Endothelial cell of umbilical vein (primary cell): ENCODE results near the gene PTPRH. TPM values are rescaled to one million over a fixed set of nuclear protein-coding genes. Genes with fewer than 3 reads are reported as not detected.

Source experiments
- BruUV-seq: library from RNA; stranded (reverse); fragments of 400-500 nt; replicated peaks from 2 replicates; lab custom pipeline; 2021; lab: Mats Ljungman, UMichigan
- CTCF ChIA-PET: fragments of 300-600, 350-600 bp; sonication (Branson Sonifier 250); formaldehyde crosslinking; loops from one replicate; lab custom pipeline; 2021; ENCODE audit warnings: antibody characterized with exemption, inconsistent platforms; lab: Charles Lee
- POLR2A ChIA-PET: fragments of 300-600, 350-600 bp; sonication (Branson Sonifier 250); formaldehyde crosslinking; loops from one replicate; lab custom pipeline; 2021; ENCODE audit warnings: antibody characterized with exemption, inconsistent platforms; lab: Charles Lee
- DNase-seq: peaks from one replicate; pipeline ENCODE4 v3.0.0-alpha.2; 2011; ENCODE audit warnings: low read depth, low spot score
- FAIRE-seq: peaks from 2 replicates; lab custom pipeline; 2011; peaks lifted over from hg19 to GRCh38; lab: Jason Lieb, UNC
- H2AFZ ChIP-seq: 2 replicates; pipeline ENCODE4 v1.6.0; 2012; ENCODE audit warnings: low read depth, low read length, control low read depth, inconsistent platforms
- H3K27ac ChIP-seq: 2 replicates; pipeline ENCODE4 v1.5.1; 2011; ENCODE audit warnings: low read depth, mild to moderate bottlenecking, control low read depth, low read length, moderate library complexity; ENCODE audit not compliant: insufficient read depth
- H3K27me3 ChIP-seq, 2 experiments: 2 replicates each; pipeline versions ENCODE4 v1.6.0 to v1.6.1; 2011; ENCODE audit warnings: low read length in 2 of 2, mixed read lengths in 1 of 2; ENCODE audit not compliant: control insufficient read depth in 2 of 2, insufficient read depth in 2 of 2
- H3K36me3 ChIP-seq, 2 experiments: 2 replicates in 1 of 2; 3 replicates in 1 of 2; pipeline ENCODE4 v1.5.1; 2011; ENCODE audit warnings: low read length in 2 of 2, mild to moderate bottlenecking in 1 of 2, moderate library complexity in 1 of 2; ENCODE audit not compliant: control insufficient read depth in 2 of 2, insufficient read depth in 2 of 2; ENCODE audit errors: extremely low read depth in 1 of 2
- H3K4me1 ChIP-seq: 3 replicates; pipeline ENCODE4 v1.5.1; 2011; ENCODE audit warnings: mild to moderate bottlenecking, low read length; ENCODE audit not compliant: control insufficient read depth, insufficient read depth; ENCODE audit errors: extremely low read depth
- H3K4me2 ChIP-seq: 2 replicates; pipeline ENCODE4 v1.6.1; 2011; ENCODE audit warnings: low read length, control low read depth, mixed read lengths; ENCODE audit not compliant: insufficient read depth
- H3K4me3 ChIP-seq, 3 experiments: fragments of 200-600 bp in 1 of 3; sonication (generic), shearing (Covaris generic) in 1 of 3; replicated peaks in 1 of 3; 2 replicates each; pipeline ENCODE4 v1.5.1; 2011 to 2016; ENCODE audit warnings: control low read depth in 3 of 3, low read length in 3 of 3, mild to moderate bottlenecking in 2 of 3, inconsistent platforms in 1 of 3, low read depth in 1 of 3, moderate library complexity in 1 of 3; ENCODE audit not compliant: insufficient read depth in 1 of 3
- H3K79me2 ChIP-seq: 2 replicates; pipeline ENCODE4 v1.6.0; 2012; ENCODE audit warnings: low read length, inconsistent platforms; ENCODE audit not compliant: control insufficient read depth, insufficient read depth
- H3K9ac ChIP-seq: replicated peaks from 2 replicates; pipeline ENCODE3; 2011; ENCODE audit warnings: low read length, control low read depth; ENCODE audit not compliant: insufficient read depth; ENCODE audit errors: extremely low read depth
- H3K9me1 ChIP-seq: replicated peaks from 3 replicates; pipeline ENCODE4 v1.6.0; 2011; ENCODE audit warnings: mild to moderate bottlenecking, low read length; ENCODE audit not compliant: control insufficient read depth, insufficient read depth; ENCODE audit errors: extremely low read depth
- H3K9me3 ChIP-seq: replicated peaks from 2 replicates; pipeline ENCODE4 v1.5.1; 2012; ENCODE audit warnings: low read length, inconsistent platforms; ENCODE audit not compliant: control insufficient read depth, insufficient read depth
- H4K20me1 ChIP-seq: replicated peaks from 2 replicates; pipeline ENCODE3; 2011; ENCODE audit warnings: mild to moderate bottlenecking, low read length; ENCODE audit not compliant: control insufficient read depth, insufficient read depth; ENCODE audit errors: extremely low read depth
- CTCF ChIP-seq, 2 donors: IDR thresholded peaks; 1 replicate in 1 of 2; 2 replicates in 1 of 2; pipeline ENCODE4 v1.5.1; 2011; ENCODE audit warnings: low read length in 2 of 2, mild to moderate bottlenecking in 2 of 2, moderate library complexity in 2 of 2, control low read depth in 1 of 2, inconsistent platforms in 1 of 2, low read depth in 1 of 2; ENCODE audit not compliant: insufficient read depth in 1 of 2; ENCODE audit errors: extremely low read depth in 1 of 2
- EZH2 ChIP-seq: IDR thresholded peaks from 2 replicates; pipeline ENCODE4 v1.6.1; 2012; ENCODE audit warnings: borderline replicate concordance, low read depth, mild to moderate bottlenecking, moderate library complexity, low read length, inconsistent platforms; ENCODE audit not compliant: severe bottlenecking
- FOS ChIP-seq: IDR thresholded peaks from 2 replicates; pipeline ENCODE4 v1.6.1; 2011; ENCODE audit warnings: mild to moderate bottlenecking, low read length, moderate library complexity, borderline replicate concordance; ENCODE audit not compliant: insufficient read depth
- GATA2 ChIP-seq: IDR thresholded peaks from 2 replicates; pipeline ENCODE4 v1.7.0; 2011; ENCODE audit warnings: low read depth, mild to moderate bottlenecking, moderate library complexity, mixed read lengths, low read length; ENCODE audit not compliant: insufficient read length, insufficient read depth
- JUN ChIP-seq: IDR thresholded peaks from 2 replicates; pipeline ENCODE4 v1.6.1; 2011; ENCODE audit warnings: borderline replicate concordance, low read depth; ENCODE audit not compliant: insufficient read length, insufficient read depth
- MAX ChIP-seq: IDR thresholded peaks from 2 replicates; pipeline ENCODE4 v1.6.1; 2011; ENCODE audit not compliant: insufficient read depth, insufficient read length
- MYC ChIP-seq: IDR thresholded peaks from one replicate; pipeline ENCODE4 v1.6.1; 2011; ENCODE audit warnings: mild to moderate bottlenecking, low read depth, low read length
- POLR2A ChIP-seq: IDR thresholded peaks from 2 replicates; pipeline ENCODE4 v1.6.1; 2012; ENCODE audit warnings: low read depth, mild to moderate bottlenecking, control low read depth, low read length
- POLR2AphosphoS5 ChIP-seq: IDR thresholded peaks from 2 replicates; pipeline ENCODE4 v1.6.1; 2012; ENCODE audit warnings: low read depth, mild to moderate bottlenecking, control low read depth, low read length, moderate library complexity; ENCODE audit not compliant: insufficient read depth
- dilution Hi-C: fragments of 300-500 bp; cut with MboI; formaldehyde crosslinking; loops from one replicate; pipeline ENCODE4 v1.15.0; 2019; ENCODE audit warnings: low sequenced_read_pairs; ENCODE audit not compliant: extremely low pct_ligation_motif_present
- intact Hi-C: fragments of 100-400 bp; cut with micrococcal nuclease; formaldehyde crosslinking; loops from one replicate; pipeline ENCODE4 v1.10.0; 2022
- polyA plus RNA-seq, 4 experiments: library from polyadenylated mRNA; depleted of rRNA in 3 of 4; stranded (reverse) in 3 of 4; unstranded in 1 of 4; fragments of >200 nt; gene quantifications; 2 replicates each; pipeline versions ENCODE4 v1.2.1 to v1.2.3, GENCODE V29; 2011 to 2012; ENCODE audit warnings: missing spikeins in 1 of 4
- total RNA-seq: library from RNA; stranded (reverse); gene quantifications from 2 replicates; pipeline ENCODE4 v1.2.3, GENCODE V29; 2021

PTPRH gene
- total and polyA plus RNA-seq, 2 donors (not counting 3 experiments of a cell fraction or from before 2014, with no cell fraction given) = 0.14 to 1.00 TPM

DNA sequence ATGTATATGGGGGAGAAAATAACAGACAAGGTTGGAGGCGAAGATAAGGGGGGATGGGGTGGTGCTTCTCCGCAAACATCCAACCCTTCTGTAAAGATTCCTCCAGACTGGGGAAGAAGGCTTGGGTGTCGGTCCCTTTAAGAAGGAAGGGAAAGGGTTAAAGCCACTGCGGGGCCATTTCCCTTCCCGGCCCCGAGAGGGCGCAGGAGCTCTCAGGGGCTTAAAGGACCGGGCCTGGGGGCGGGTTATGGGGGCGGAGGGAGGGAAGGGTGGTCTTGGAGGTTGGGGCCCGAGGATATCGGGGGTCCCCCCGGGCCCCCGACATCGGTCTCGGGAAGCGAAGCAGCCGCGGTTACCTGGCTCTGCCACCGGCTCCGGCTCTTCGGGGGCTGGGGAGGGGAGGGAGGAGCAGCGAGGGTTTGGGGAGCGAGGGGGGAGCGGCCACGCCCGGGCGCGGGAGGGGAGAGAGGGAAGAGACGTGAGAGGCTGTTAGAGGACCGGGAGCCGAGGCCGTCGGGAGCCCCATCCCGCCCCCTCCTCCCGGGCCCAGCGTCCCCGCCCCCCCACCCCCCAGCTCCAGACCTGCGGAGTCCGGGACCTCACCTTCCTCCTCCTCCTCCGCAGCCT lies 63.1 kb downstream of the PTPRH start:
- POLR2A ChIA-PET = no interaction called here
- no peak overlapping the region for H2AFZ ChIP-seq
- H3K79me2 ChIP-seq = no peaks in the 10 kb centered on the region
- CTCF ChIA-PET = interaction anchor here (0.5 to 3.8 kb wide), 11 partner anchors 10 to 358 kb away, joined by 3 to 34 read pairs (median 4); partner anchors contain the start of genes COX6B2, DNAAF3 and TMEM238
- H3K4me3 ChIP-seq = no peak overlapping the region
- H3K4me1 ChIP-seq = no peaks in the 10 kb centered on the region
- TF ChIP-seq MYC (no peak), CTCF (IDR thresholded peaks at IDR 0.05; ENCODE audit: extremely low read depth in 1 of 2, insufficient read depth in 1 of 2, low read depth in 1 of 2, low read length in 2 of 2) (peak; percentile 34 to 55), EZH2 (no peak)
- dilution Hi-C loops (no loop called here), intact Hi-C loops (loop anchor here (10.0 kb wide), 1 partner anchor 239 kb away; the partner anchor contains the start of genes RPL28 and TMEM238)
- DNase-seq (no peak), FAIRE-seq (no peak)
- no peaks in the 10 kb centered on the region for H3K9me3 ChIP-seq
- H3K27me3 ChIP-seq = peaks cover 7 to 15% of the 10 kb centered on the region in 2 experiments
- no peak overlapping the region for H3K27ac ChIP-seq
- H3K9me1 ChIP-seq = no peaks in the 10 kb centered on the region
- no peak overlapping the region for H3K4me2 ChIP-seq
- no peak overlapping the region for H3K9ac ChIP-seq
- H3K36me3 ChIP-seq = no peaks in the 10 kb centered on the region
- no peaks in the 10 kb centered on the region for H4K20me1 ChIP-seq
- BruUV-seq = no TSS peak

- no peaks in the 10 kb centered on the region for H4K20me1 ChIP-seq
- DNase-seq = no peak
- ChIA-PET CTCF (interaction anchor here (3.8 kb wide), 1 partner anchor 15 kb away, joined by 34 read pairs; no protein-coding TSS in a partner anchor), POLR2A (no interaction called here)
- H3K9ac ChIP-seq = no peak overlapping the region
- no peak overlapping the region for H2AFZ ChIP-seq
- no peaks in the 10 kb centered on the region for H3K79me2 ChIP-seq
- dilution Hi-C loops = no loop called here
- H3K4me1 ChIP-seq = no peaks in the 10 kb centered on the region
- H3K36me3 ChIP-seq = no peaks in the 10 kb centered on the region
- TF ChIP-seq FOS (no peak), CTCF (IDR thresholded peaks at IDR 0.05; ENCODE audit: extremely low read depth in 1 of 2, insufficient read depth in 1 of 2, low read depth in 1 of 2, low read length in 2 of 2) (no peak), MAX (no peak), POLR2AphosphoS5 (no peak), GATA2 (no peak), EZH2 (no peak), JUN (no peak), POLR2A (no peak)
- no peak overlapping the region for H3K27ac ChIP-seq
- H3K4me2 ChIP-seq = no peak overlapping the region
- no peak overlapping the region for H3K4me3 ChIP-seq
- H3K27me3 ChIP-seq = peaks cover 7 to 13% of the 10 kb centered on the region in 2 experiments
- H3K9me3 ChIP-seq = no peaks in the 10 kb centered on the region
- no TSS peak for BruUV-seq
- FAIRE-seq = no peak
- no peaks in the 10 kb centered on the region for H3K9me1 ChIP-seq
- intact Hi-C loops = loop anchor here (10.0 kb wide), 1 partner anchor 240 kb away; the partner anchor contains the start of genes RPL28 and TMEM238
Observed at GRCh38 chr19:55145232-55145631, 64.1 kb downstream of the PTPRH start.
